ENCODE results near the gene YAP1.

YAP1 gene

GRCh38 chr11:102117472-102118113, 7.3 kb downstream of the YAP1 start:
- DNase-seq: no peak

GRCh38 chr11:102118937-102119336, 8.7 kb downstream of the YAP1 start:
- no peak for DNase-seq

GRCh38 chr11:102119997-102120396, 9.8 kb downstream of the YAP1 start:
- no peak for DNase-seq

GRCh38 chr11:102120437-102120973, 10.3 kb downstream of the YAP1 start:
- no peak for DNase-seq

GRCh38 chr11:102121329-102121728, 11.1 kb downstream of the YAP1 start:
- DNase-seq: no peak

GRCh38 chr11:102134597-102134996, 24.4 kb downstream of the YAP1 start:
- DNase-seq: no peak

GRCh38 chr11:102135256-102135655, 25.0 kb downstream of the YAP1 start:
- no peak for DNase-seq

- DNase-seq: no peak
Observed at GRCh38 chr11:102138223-102138622, 28.0 kb downstream of the YAP1 start.

GRCh38 chr11:102138670-102139069, 28.4 kb downstream of the YAP1 start:
- no peak for DNase-seq

GRCh38 chr11:102139081-102139498, 28.8 kb downstream of the YAP1 start:
- no peak for DNase-seq

- DNase-seq: no peak
Observed at GRCh38 chr11:102142333-102142732, 32.1 kb downstream of the YAP1 start.

GRCh38 chr11:102143867-102144266, 33.6 kb downstream of the YAP1 start:
- DNase-seq: no peak

GRCh38 chr11:102144357-102145355, 34.4 kb downstream of the YAP1 start:
- DNase-seq: no peak

- no peak for DNase-seq
Observed at GRCh38 chr11:102147015-102147414, 36.8 kb downstream of the YAP1 start.

- DNase-seq: no peak
Observed at GRCh38 chr11:102147632-102148031, 37.4 kb downstream of the YAP1 start.

- DNase-seq: no peak
Observed at GRCh38 chr11:102148059-102148458, 37.8 kb downstream of the YAP1 start.

GRCh38 chr11:102151784-102152525, 41.7 kb downstream of the YAP1 start:
- DNase-seq: no peak

- no peak for DNase-seq
Observed at GRCh38 chr11:102153082-102153481, 42.8 kb downstream of the YAP1 start.

GRCh38 chr11:102154806-102155205, 44.6 kb downstream of the YAP1 start:
- no peak for DNase-seq

GRCh38 chr11:102155676-102156075, 45.4 kb downstream of the YAP1 start:
- no peak for DNase-seq

GRCh38 chr11:102157219-102157618, 47.0 kb downstream of the YAP1 start:
- no peak for DNase-seq

GRCh38 chr11:102158164-102158735, 48.0 kb downstream of the YAP1 start:
- no peak for DNase-seq

GRCh38 chr11:102163368-102163767, 53.1 kb downstream of the YAP1 start:
- DNase-seq: no peak
